PC-3 (cell line): ENCODE measurements around the gene TNIP1.

ENCODE experiments used
- CTCF ChIP-seq: fragments of 300-600 bp; sonication (generic); conservative IDR thresholded peaks from 2 replicates; pipeline ENCODE4 v1.5.1; 2017; ENCODE audit warnings: antibody characterized with exemption, low read depth, mild to moderate bottlenecking, low read length
- EZH2phosphoT487 ChIP-seq: fragments of 300-600 bp; sonication (generic); IDR thresholded peaks from 2 replicates; pipeline ENCODE4 v1.6.1; 2018; ENCODE audit warnings: mild to moderate bottlenecking, antibody characterized with exemption, low read length, borderline replicate concordance

- no peak for TF ChIP-seq CTCF
- no peak for TF ChIP-seq EZH2phosphoT487
Measured at GRCh38 chr5:151060742-151061141, 20.1 kb downstream of the TNIP1 start.
